ENCODE data around the gene UNC5A. TPM values are rescaled to one million over a fixed set of nuclear protein-coding genes. Genes with fewer than 3 reads are reported as not detected.
"Not testable (repeated sequence)": the region's sequence is repeated elsewhere in the genome, so short reads cannot be mapped to it uniquely, and the experiment has no call there.

The UNC5A gene
- total RNA-seq, 1 experiment from 2014 or later: 0.13 TPM

GRCh38 chr5:176872586-176872985 lies 62.2 kb downstream of the UNC5A start:
- ChIA-PET POLR2A (interaction anchor here (1.2 kb wide), 1 partner anchor 14 kb away, joined by 4 read pairs; no protein-coding TSS in a partner anchor), CTCF (interaction anchor here (0.6 kb wide), 1 partner anchor 19 kb away, joined by 3 read pairs; no protein-coding TSS in a partner anchor)

GRCh38 chr5:176873011-176873410 lies 62.7 kb downstream of the UNC5A start:
- BruUV-seq (replicated peaks); H3K27me3 ChIP-seq (ENCODE audit: control insufficient read depth, insufficient read depth, low read length); H3K4me1 ChIP-seq (ENCODE audit: control insufficient read depth, insufficient read depth, low read length); H3K36me3 ChIP-seq (ENCODE audit: control insufficient read depth, insufficient read depth, low read length); in situ Hi-C loops (cut with HindIII; ENCODE audit: low pct_unique_long_range_greater_than_20kb, low sequenced_read_pairs); ATAC-seq; CTCF ChIA-PET; H3K27ac ChIP-seq (ENCODE audit: low read length); intact Hi-C loops (cut with micrococcal nuclease; ENCODE audit: unreplicated experiment); H3K4me3 ChIP-seq (ENCODE audit: low read depth in 2 of 2, low read length in 2 of 2); H3K9me3 ChIP-seq (ENCODE audit: control insufficient read depth, insufficient read depth, low read depth, low read length); DNase-seq (ENCODE audit: low read depth, low spot score): not testable (repeated sequence)
- POLR2A ChIA-PET: interaction anchor here (1.2 kb wide), 1 partner anchor 15 kb away, joined by 4 read pairs; no protein-coding TSS in a partner anchor

More at GRCh38 chr5:176872586-176872985, 62.2 kb downstream of the UNC5A start:
- in situ Hi-C loops (cut with HindIII; ENCODE audit: low pct_unique_long_range_greater_than_20kb, low sequenced_read_pairs); BruUV-seq (replicated peaks); H3K4me3 ChIP-seq (ENCODE audit: low read depth in 2 of 2, low read length in 2 of 2); H3K9me3 ChIP-seq (ENCODE audit: control insufficient read depth, insufficient read depth, low read depth, low read length); intact Hi-C loops (cut with micrococcal nuclease; ENCODE audit: unreplicated experiment); H3K4me1 ChIP-seq (ENCODE audit: control insufficient read depth, insufficient read depth, low read length); DNase-seq (ENCODE audit: low read depth, low spot score); ATAC-seq; H3K27ac ChIP-seq (ENCODE audit: low read length); H3K27me3 ChIP-seq (ENCODE audit: control insufficient read depth, insufficient read depth, low read length); H3K36me3 ChIP-seq (ENCODE audit: control insufficient read depth, insufficient read depth, low read length): not testable (repeated sequence)

- no peak for ATAC-seq
- Histone ChIP-seq H3K36me3 (ENCODE audit: control insufficient read depth, insufficient read depth, low read length) (no peaks in the 10 kb centered on the region), H3K27me3 (ENCODE audit: control insufficient read depth, insufficient read depth, low read length) (no peaks in the 10 kb centered on the region), H3K27ac (ENCODE audit: low read length) (no peak overlapping the region), H3K4me3 (ENCODE audit: low read depth in 2 of 2, low read length in 2 of 2) (no peak overlapping the region), H3K9me3 (ENCODE audit: control insufficient read depth, insufficient read depth, low read depth, low read length) (no peaks in the 10 kb centered on the region), H3K4me1 (ENCODE audit: control insufficient read depth, insufficient read depth, low read length) (no peaks in the 10 kb centered on the region)
- DNase-seq (ENCODE audit: low read depth, low spot score): no peak
- TF ChIP-seq SIN3A (IDR thresholded peaks at IDR 0.05; ENCODE audit: borderline replicate concordance, insufficient read depth, low read depth, low read length): no peak
- TF ChIP-seq TCF7L2 (IDR thresholded peaks at IDR 0.05; ENCODE audit: low read depth, low read length): no peak
- TF ChIP-seq POLR2AphosphoS5 (IDR thresholded peaks at IDR 0.05; ENCODE audit: low read depth, low read length): no peak
- no peak for TF ChIP-seq REST (IDR thresholded peaks at IDR 0.05; ENCODE audit: insufficient read depth in 1 of 2, low read depth in 2 of 2, low read length in 1 of 2)
- no peak for TF ChIP-seq CTCF (IDR thresholded peaks at IDR 0.05)
- intact Hi-C loops (cut with micrococcal nuclease; ENCODE audit: unreplicated experiment) (no loop called here), in situ Hi-C loops (cut with HindIII; ENCODE audit: low pct_unique_long_range_greater_than_20kb, low sequenced_read_pairs) (no loop called here)
- ChIA-PET POLR2A (interaction anchor here (1.2 kb wide), 1 partner anchor 15 kb away, joined by 4 read pairs; no protein-coding TSS in a partner anchor), CTCF (interaction anchor here (0.6 kb wide), 1 partner anchor 203 kb away, joined by 5 read pairs; no protein-coding TSS in a partner anchor)
- no TSS peak for BruUV-seq (replicated peaks)
Measured at GRCh38 chr5:176873541-176874172, 63.3 kb downstream of the UNC5A start.
